NB4 (cell line): ENCODE measurements around the gene LRP6.
A peak's percentile ranks its signal among the peaks of the same experiment; 100 is the strongest.
"Not testable (repeated sequence)": the region's sequence is repeated elsewhere in the genome, so short reads cannot be mapped to it uniquely, and the experiment has no call there.

Experiments used
- DNase-seq: peaks from one replicate; pipeline ENCODE4 v3.0.0; 2010; ENCODE audit warnings: low read depth
- H3K4me3 ChIP-seq: one replicate; pipeline ENCODE4 v1.5.1; 2011; ENCODE audit warnings: mild to moderate bottlenecking, low read depth, low read length, moderate library complexity
- CTCF ChIP-seq: IDR thresholded peaks from one replicate; pipeline ENCODE4 v1.5.1; 2012; ENCODE audit warnings: low read depth, low read length
- MAX ChIP-seq: IDR thresholded peaks from 2 replicates; pipeline ENCODE4 v1.6.1; 2011; ENCODE audit warnings: low read depth, low read length
- MYC ChIP-seq: IDR thresholded peaks from 2 replicates; pipeline ENCODE4 v1.6.1; 2011; ENCODE audit warnings: low read depth, low read length
- POLR2A ChIP-seq: IDR thresholded peaks from 2 replicates; pipeline ENCODE4 v1.6.1; 2011; ENCODE audit warnings: mild to moderate bottlenecking; ENCODE audit not compliant: insufficient read length; ENCODE audit errors: extremely low read depth

Gene LRP6

GRCh38 chr12:12266873-12267741, at the start of gene LRP6:
LRP6 (minus strand) TSS chr12:12267044; CDS start chr12:12266735, 309 bp downstream.
- DNase-seq = peak; percentile 94
- peak within 1 kb of the TSS; percentile 83 for H3K4me3 ChIP-seq
- peak; percentile 42 for TF ChIP-seq POLR2A
- no peak for TF ChIP-seq CTCF
- peak; percentile 35; the same call in 1 of the 2 replicates for TF ChIP-seq MAX
- no peak; the same call in 1 of the 2 replicates for TF ChIP-seq MYC

GRCh38 chr12:12315838-12316237, 49.0 kb upstream of the LRP6 start:
- DNase-seq = no peak
- TF ChIP-seq MYC (no peak), POLR2A (no peak), CTCF (no peak), MAX (no peak)
- H3K4me3 ChIP-seq = no peak overlapping the region

DNA sequence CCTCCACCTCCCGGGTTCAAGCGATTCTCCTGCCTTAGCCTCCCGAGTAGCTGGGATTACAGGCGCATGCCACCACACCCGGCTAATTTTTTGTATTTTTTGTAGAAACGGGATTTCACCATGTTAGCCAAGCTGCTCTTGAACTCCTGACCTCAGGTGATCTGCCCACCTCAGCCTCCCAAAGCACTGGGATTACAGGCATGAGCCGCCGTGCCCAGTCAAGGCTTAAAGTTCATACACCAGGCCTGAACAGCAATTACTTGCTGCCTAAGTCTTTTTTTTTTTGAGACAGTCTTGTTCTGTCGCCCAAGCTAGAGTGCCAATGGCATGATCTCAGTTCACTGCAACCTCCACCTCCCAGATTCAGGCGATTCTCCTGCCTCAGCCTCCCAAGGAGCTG, 43.9 kb upstream of the LRP6 start:
- DNase-seq, H3K4me3 ChIP-seq: not testable (repeated sequence)

- H3K4me3 ChIP-seq = no peak overlapping the region
- DNase-seq = no peak
- TF ChIP-seq CTCF = no peak
- TF ChIP-seq POLR2A = no peak
Observed at GRCh38 chr12:12305568-12306300, 38.9 kb upstream of the LRP6 start.

DNA sequence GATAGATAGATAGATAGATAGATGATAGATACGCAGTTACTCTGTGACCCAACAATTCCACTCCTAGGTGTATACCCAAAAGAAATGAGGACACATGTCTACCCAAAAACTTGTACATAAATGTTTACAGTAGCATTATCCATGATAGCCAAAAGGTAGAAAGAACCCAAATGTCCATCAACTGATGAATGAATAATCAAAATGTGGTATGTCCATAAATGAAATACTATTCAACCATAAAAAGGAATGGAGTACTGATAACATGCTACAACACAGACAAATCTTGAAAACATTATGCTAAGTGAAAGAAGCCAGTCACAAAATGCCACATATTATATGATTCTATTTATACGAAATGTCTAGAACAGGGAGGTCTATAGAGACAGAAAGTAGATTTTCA, 36.1 kb upstream of the LRP6 start:
- no peak for TF ChIP-seq MYC
- no peak for TF ChIP-seq POLR2A
- TF ChIP-seq MAX = no peak
- TF ChIP-seq CTCF = no peak
- no peak overlapping the region for H3K4me3 ChIP-seq
- no peak for DNase-seq

DNA sequence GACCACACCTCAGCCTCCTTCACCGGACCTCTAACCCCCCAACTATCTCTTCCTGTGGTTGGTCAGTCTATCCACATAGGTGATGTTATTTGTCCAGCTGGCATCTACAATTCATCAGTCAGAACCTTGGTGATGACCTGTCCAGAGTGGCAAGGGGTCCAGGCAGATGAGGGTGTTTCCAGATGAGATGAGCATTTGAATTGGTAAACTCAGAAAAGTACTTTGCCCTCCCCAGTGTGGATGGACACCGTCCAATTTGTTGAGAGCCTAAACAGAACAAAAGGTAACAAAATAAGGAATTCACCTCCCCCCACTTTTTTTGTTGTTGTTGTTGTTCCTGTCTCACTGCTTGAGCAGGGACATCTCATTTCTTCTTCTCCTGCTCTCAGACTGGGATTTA, 34.3 kb upstream of the LRP6 start:
- DNase-seq = no peak
- H3K4me3 ChIP-seq = no peak overlapping the region
- TF ChIP-seq MAX (no peak), CTCF (no peak), POLR2A (no peak), MYC (no peak)
